K562 (cell line): ENCODE measurements around the gene BBLN. TPM values are rescaled to one million over a fixed set of nuclear protein-coding genes. Genes with fewer than 3 reads are reported as not detected.
A peak's percentile ranks its signal among the peaks of the same experiment; 100 is the strongest.

Experiments used
- ERF ChIP-seq: fragments of 450-650 bp; formaldehyde crosslinking; IDR thresholded peaks from 2 replicates; pipeline ENCODE4 v1.4.0; 2020; ENCODE audit warnings: mild to moderate bottlenecking, mixed read lengths
- ESRRB ChIP-seq: fragments of 250-450 bp; sonication (Bioruptor Pico); IDR thresholded peaks from 2 replicates; pipeline ENCODE4 v1.5.0; 2020; ENCODE audit warnings: mild to moderate bottlenecking, moderate library complexity, borderline replicate concordance
- FOSL1 ChIP-seq: fragments of 200-800 bp; sonication (Bioruptor generic); conservative IDR thresholded peaks from 2 replicates; pipeline ENCODE4 v1.6.1; 2016; ENCODE audit warnings: missing genetic modification characterization, missing compliant biosample characterization
- NEUROD1 ChIP-seq: fragments of 150-350 bp; IDR thresholded peaks from 2 replicates; pipeline ENCODE4 v1.6.1; 2014; ENCODE audit warnings: borderline replicate concordance, low read length, low read depth; ENCODE audit not compliant: partially characterized antibody
- NFRKB ChIP-seq: fragments of 450-650 bp; IDR thresholded peaks from 2 replicates; pipeline ENCODE4 v1.6.1; 2016; ENCODE audit warnings: low read depth
- NRF1 ChIP-seq, 2 experiments: fragments of 450-650 bp; IDR thresholded peaks in 1 of 2; conservative IDR thresholded peaks in 1 of 2; 2 replicates each; pipeline ENCODE4 v1.6.1; 2014; ENCODE audit warnings: mild to moderate bottlenecking in 2 of 2
- PHTF2 ChIP-seq: fragments of 250-450 bp; sonication (Bioruptor Pico); IDR thresholded peaks from 2 replicates; pipeline ENCODE4 v1.5.0; 2021; ENCODE audit warnings: mild to moderate bottlenecking
- PML ChIP-seq: IDR thresholded peaks from 2 replicates; pipeline ENCODE4 v1.6.1; 2012; ENCODE audit warnings: low read length, inconsistent platforms
- POLR2A ChIP-seq: fragments of 450-650 bp; conservative IDR thresholded peaks from 2 replicates; pipeline ENCODE4 v1.6.1; 2016
- SIN3B ChIP-seq: fragments of 450-650 bp; IDR thresholded peaks from 2 replicates; pipeline ENCODE4 v1.6.1; 2017; ENCODE audit warnings: low read depth, mild to moderate bottlenecking, moderate library complexity
- TAF1 ChIP-seq: IDR thresholded peaks from 2 replicates; pipeline ENCODE4 v1.6.1; 2011; ENCODE audit warnings: mild to moderate bottlenecking, low read length, moderate library complexity; ENCODE audit not compliant: insufficient read depth, control insufficient read depth, severe bottlenecking; ENCODE audit errors: extremely low read depth
- TAF15 ChIP-seq: fragments of 200-400 bp; formaldehyde crosslinking; IDR thresholded peaks from 2 replicates; pipeline ENCODE4 v1.6.1; 2017; ENCODE audit warnings: mild to moderate bottlenecking, low read depth, low read length, moderate library complexity
- ZNF232 ChIP-seq: sonication (generic); formaldehyde crosslinking; IDR thresholded peaks from 2 replicates; pipeline ENCODE4 v1.8.0; 2022; ENCODE audit warnings: mild to moderate bottlenecking, missing genetic modification reagents
- ZNF561 ChIP-seq: fragments of 450-650 bp; formaldehyde crosslinking; conservative IDR thresholded peaks from 2 replicates; pipeline ENCODE4 v1.4.0; 2020; ENCODE audit warnings: mild to moderate bottlenecking, moderate library complexity
- ZNF717 ChIP-seq: fragments of 250-450 bp; sonication (Bioruptor Pico); IDR thresholded peaks from 2 replicates; pipeline ENCODE4 v1.5.0; 2021
- ZNF830 ChIP-seq: fragments of 250-450 bp; sonication (Bioruptor Pico); IDR thresholded peaks from 2 replicates; pipeline ENCODE4 v1.5.0; 2021; ENCODE audit warnings: mild to moderate bottlenecking
- polyA plus RNA-seq, 8 experiments: library from polyadenylated mRNA; depleted of rRNA in 4 of 8; stranded (reverse) in 5 of 8; unstranded in 3 of 8; fragments of >200 nt; fragmentation: Nextera tagmentation in 2 of 8; fragmentation: Illumina TruSeq in 1 of 8; extraction: Ambion mirVana in 2 of 8; extraction: Trizol in 1 of 8; gene quantifications; 2 replicates each; pipeline versions ENCODE4 v1.2.1 to v1.2.3, GENCODE V29; 2011 to 2014; ENCODE audit warnings: inconsistent platforms in 1 of 8, missing spikeins in 1 of 8
- total RNA-seq, 7 experiments: library from RNA; depleted of rRNA in 6 of 7; stranded (reverse); fragments of >200 nt in 6 of 7; fragmentation: Illumina TruSeq in 2 of 7; extraction: Trizol in 2 of 7; gene quantifications; 2 replicates each; pipeline versions ENCODE4 v1.2.1 to v1.2.3, GENCODE V29; 2011 to 2021; ENCODE audit warnings: low replicate concordance in 1 of 7
- TF ChIP-seq, protein P1 (sequence below): fragments of 250-450 bp; sonication (Bioruptor Pico); IDR thresholded peaks from 2 replicates; pipeline ENCODE4 v1.5.0; 2020; ENCODE audit warnings: mild to moderate bottlenecking
- TF ChIP-seq, protein P2 (sequence below): sonication (generic); formaldehyde crosslinking; IDR thresholded peaks from 2 replicates; pipeline ENCODE4 v1.8.0; 2022; ENCODE audit warnings: missing genetic modification reagents, mild to moderate bottlenecking, moderate library complexity, borderline replicate concordance
- TF ChIP-seq, protein P3 (sequence below), 2 experiments: fragments of 450-650 bp in 1 of 2; sonication (generic) in 1 of 2; formaldehyde crosslinking in 1 of 2; IDR thresholded peaks in 1 of 2; conservative IDR thresholded peaks in 1 of 2; 2 replicates each; pipeline versions ENCODE4 v1.6.1 to v1.8.1; 2016 to 2023; ENCODE audit warnings: mild to moderate bottlenecking in 2 of 2, moderate library complexity in 2 of 2, inconsistent platforms in 1 of 2, missing genetic modification reagents in 1 of 2
- TF ChIP-seq, protein P4 (sequence below): IDR thresholded peaks from 2 replicates; pipeline ENCODE4 v1.6.1; 2012; ENCODE audit warnings: low read depth, low read length, improper control_type of control experiment, borderline replicate concordance
- TF ChIP-seq, protein P5 (sequence below), 2 experiments: IDR thresholded peaks; 2 replicates each; pipeline ENCODE4 v1.6.1; 2012; ENCODE audit warnings: improper control_type of control experiment in 2 of 2, low read depth in 2 of 2, low read length in 2 of 2, borderline replicate concordance in 1 of 2

Gene BBLN
- total and polyA plus RNA-seq, 9 of the 15 experiments (the other 6 are each of a cell fraction or from before 2014, with no cell fraction given): 4.2 to 331 (median 87.1) TPM

DNA sequence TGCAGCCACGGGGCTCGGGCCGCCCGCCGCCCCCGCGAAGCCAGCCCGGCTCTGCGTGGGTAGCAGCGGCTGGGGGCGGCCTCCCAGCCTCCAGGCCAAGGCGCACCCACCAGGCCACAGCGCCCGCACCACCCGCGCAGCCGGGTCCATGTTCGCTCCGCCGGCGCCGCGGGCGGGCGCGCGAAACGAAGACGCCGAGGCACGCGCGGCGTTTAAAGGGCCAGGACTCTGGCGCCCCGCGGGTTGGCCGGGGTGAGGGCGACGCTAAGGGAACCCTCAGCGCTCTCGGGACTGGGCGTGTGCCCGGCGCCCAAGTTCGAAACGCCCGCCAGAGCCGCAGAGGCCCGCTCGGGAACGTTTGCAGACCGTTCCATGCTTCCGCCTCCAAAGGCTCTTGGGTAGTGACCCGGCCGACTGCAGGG, 32.5 kb upstream of the BBLN start, which contains the start of gene PTGES2 (continued):
- TF ChIP-seq, protein P1, sequence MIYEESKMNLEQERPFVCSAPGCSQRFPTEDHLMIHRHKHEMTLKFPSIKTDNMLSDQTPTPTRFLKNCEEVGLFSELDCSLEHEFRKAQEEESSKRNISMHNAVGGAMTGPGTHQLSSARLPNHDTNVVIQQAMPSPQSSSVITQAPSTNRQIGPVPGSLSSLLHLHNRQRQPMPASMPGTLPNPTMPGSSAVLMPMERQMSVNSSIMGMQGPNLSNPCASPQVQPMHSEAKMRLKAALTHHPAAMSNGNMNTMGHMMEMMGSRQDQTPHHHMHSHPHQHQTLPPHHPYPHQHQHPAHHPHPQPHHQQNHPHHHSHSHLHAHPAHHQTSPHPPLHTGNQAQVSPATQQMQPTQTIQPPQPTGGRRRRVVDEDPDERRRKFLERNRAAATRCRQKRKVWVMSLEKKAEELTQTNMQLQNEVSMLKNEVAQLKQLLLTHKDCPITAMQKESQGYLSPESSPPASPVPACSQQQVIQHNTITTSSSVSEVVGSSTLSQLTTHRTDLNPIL (CRISPR knock-in tag): no peak
- TF ChIP-seq PML (peak; percentile 56; the same call in 1 of the 2 replicates), ZNF232 (0 out of 2 replicates have a peak, but pooled peaks have one; percentile 39), FOSL1 (tag) (no peak; the same call in 1 of the 2 replicates), ZNF561 (CRISPR knock-in tag) (no peak), ZNF830 (CRISPR knock-in tag) (no peak), POLR2A (no peak; the same call in 1 of the 2 replicates), NEUROD1 (peak; percentile 81), ESRRB (CRISPR knock-in tag) (no peak), SIN3B (peak; percentile 64; the same call in 1 of the 2 replicates), PHTF2 (no peak), TAF15 (no peak), TAF1 (peak; percentile 44), ZNF717 (CRISPR knock-in tag) (no peak), NFRKB (0 out of 2 replicates have a peak, but pooled peaks have one; percentile 28), ERF (CRISPR knock-in tag) (0 out of 2 replicates have a peak, but pooled peaks have one; percentile 41), NRF1 (conservative IDR thresholded peaks at IDR 0.05 in 1 of 2, IDR thresholded peaks at IDR 0.05 in 1 of 2) (peak; percentile 82 to 85)
- TF ChIP-seq, protein P2, sequence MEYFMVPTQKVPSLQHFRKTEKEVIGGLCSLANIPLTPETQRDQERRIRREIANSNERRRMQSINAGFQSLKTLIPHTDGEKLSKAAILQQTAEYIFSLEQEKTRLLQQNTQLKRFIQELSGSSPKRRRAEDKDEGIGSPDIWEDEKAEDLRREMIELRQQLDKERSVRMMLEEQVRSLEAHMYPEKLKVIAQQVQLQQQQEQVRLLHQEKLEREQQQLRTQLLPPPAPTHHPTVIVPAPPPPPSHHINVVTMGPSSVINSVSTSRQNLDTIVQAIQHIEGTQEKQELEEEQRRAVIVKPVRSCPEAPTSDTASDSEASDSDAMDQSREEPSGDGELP: no peak
- TF ChIP-seq, protein P3, sequence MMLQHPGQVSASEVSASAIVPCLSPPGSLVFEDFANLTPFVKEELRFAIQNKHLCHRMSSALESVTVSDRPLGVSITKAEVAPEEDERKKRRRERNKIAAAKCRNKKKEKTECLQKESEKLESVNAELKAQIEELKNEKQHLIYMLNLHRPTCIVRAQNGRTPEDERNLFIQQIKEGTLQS (IDR thresholded peaks at IDR 0.05): no peak
- TF ChIP-seq, protein P3 (CRISPR knock-in tag; conservative IDR thresholded peaks at IDR 0.05): no peak
- TF ChIP-seq, protein P4, sequence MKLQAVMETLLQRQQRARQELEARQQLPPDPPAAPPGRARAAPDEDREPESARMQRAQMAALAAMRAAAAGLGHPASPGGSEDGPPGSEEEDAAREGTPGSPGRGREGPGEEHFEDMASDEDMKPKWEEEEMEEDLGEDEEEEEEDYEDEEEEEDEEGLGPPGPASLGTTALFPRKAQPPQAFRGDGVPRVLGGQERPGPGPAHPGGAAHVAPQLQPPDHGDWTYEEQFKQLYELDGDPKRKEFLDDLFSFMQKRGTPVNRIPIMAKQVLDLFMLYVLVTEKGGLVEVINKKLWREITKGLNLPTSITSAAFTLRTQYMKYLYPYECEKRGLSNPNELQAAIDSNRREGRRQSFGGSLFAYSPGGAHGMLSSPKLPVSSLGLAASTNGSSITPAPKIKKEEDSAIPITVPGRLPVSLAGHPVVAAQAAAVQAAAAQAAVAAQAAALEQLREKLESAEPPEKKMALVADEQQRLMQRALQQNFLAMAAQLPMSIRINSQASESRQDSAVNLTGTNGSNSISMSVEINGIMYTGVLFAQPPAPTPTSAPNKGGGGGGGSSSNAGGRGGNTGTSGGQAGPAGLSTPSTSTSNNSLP: no peak
- TF ChIP-seq, protein P5, sequence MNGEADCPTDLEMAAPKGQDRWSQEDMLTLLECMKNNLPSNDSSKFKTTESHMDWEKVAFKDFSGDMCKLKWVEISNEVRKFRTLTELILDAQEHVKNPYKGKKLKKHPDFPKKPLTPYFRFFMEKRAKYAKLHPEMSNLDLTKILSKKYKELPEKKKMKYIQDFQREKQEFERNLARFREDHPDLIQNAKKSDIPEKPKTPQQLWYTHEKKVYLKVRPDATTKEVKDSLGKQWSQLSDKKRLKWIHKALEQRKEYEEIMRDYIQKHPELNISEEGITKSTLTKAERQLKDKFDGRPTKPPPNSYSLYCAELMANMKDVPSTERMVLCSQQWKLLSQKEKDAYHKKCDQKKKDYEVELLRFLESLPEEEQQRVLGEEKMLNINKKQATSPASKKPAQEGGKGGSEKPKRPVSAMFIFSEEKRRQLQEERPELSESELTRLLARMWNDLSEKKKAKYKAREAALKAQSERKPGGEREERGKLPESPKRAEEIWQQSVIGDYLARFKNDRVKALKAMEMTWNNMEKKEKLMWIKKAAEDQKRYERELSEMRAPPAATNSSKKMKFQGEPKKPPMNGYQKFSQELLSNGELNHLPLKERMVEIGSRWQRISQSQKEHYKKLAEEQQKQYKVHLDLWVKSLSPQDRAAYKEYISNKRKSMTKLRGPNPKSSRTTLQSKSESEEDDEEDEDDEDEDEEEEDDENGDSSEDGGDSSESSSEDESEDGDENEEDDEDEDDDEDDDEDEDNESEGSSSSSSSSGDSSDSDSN (IDR thresholded peaks at IDR 0.05; ENCODE audit: borderline replicate concordance in 1 of 2, low read depth in 2 of 2, low read length in 2 of 2): peak in 1 of 2 experiments; percentile 18; a peak in 1 of 4 replicates
